Measurements from ENCODE around the gene MYF6.

The MYF6 gene

DNA sequence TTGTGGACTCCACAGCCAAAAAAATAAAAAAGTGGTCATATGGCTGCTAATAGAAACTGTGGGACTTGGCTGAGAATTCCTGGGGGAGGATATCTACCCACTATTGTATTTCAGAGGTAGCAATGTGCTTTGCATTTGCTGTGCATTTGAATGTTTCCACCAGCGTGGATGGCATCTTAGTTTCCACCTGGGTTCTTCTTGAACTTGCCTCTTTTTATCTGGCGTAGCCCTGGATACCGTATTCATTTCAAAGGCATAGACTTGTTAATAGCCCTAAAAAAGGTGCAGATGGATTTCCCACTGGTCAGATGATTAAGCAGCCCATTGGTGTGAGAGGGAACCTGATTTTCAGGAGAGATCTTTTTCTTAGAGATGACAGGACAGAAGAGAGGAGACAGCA lies 7.4 kb downstream of the MYF6 start:
- no peaks in the 10 kb centered on the region for H4K20me1 ChIP-seq (ENCODE audit: insufficient read depth, low read length)
- H3K27ac ChIP-seq (ENCODE audit: low read length), result no peak overlapping the region
- ATAC-seq (ENCODE audit: insufficient read depth, low read depth) (no peak), DNase-seq (no peak)
- H2AFZ ChIP-seq (ENCODE audit: low read depth, low read length), result no peak overlapping the region
- no peaks in the 10 kb centered on the region for H3K36me3 ChIP-seq (ENCODE audit: insufficient read depth, low read length)
- H3K4me1 ChIP-seq (ENCODE audit: insufficient read depth, low read length), result no peaks in the 10 kb centered on the region
- H3K4me3 ChIP-seq (ENCODE audit: low read depth in 1 of 2, low read length in 2 of 2), result no peak overlapping the region
- TF ChIP-seq, protein P1, sequence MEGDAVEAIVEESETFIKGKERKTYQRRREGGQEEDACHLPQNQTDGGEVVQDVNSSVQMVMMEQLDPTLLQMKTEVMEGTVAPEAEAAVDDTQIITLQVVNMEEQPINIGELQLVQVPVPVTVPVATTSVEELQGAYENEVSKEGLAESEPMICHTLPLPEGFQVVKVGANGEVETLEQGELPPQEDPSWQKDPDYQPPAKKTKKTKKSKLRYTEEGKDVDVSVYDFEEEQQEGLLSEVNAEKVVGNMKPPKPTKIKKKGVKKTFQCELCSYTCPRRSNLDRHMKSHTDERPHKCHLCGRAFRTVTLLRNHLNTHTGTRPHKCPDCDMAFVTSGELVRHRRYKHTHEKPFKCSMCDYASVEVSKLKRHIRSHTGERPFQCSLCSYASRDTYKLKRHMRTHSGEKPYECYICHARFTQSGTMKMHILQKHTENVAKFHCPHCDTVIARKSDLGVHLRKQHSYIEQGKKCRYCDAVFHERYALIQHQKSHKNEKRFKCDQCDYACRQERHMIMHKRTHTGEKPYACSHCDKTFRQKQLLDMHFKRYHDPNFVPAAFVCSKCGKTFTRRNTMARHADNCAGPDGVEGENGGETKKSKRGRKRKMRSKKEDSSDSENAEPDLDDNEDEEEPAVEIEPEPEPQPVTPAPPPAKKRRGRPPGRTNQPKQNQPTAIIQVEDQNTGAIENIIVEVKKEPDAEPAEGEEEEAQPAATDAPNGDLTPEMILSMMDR (IDR thresholded peaks at IDR 0.05; ENCODE audit: borderline replicate concordance, extremely low read depth, low read length, poor library complexity, severe bottlenecking), result no peak
- TF ChIP-seq EZH2 (IDR thresholded peaks at IDR 0.05; ENCODE audit: borderline replicate concordance, low read depth, low read length, severe bottlenecking), result no peak
- H3K27me3 ChIP-seq (ENCODE audit: insufficient read depth, low read length, poor library complexity), result no peaks in the 10 kb centered on the region
- no peak overlapping the region for H3K9ac ChIP-seq (ENCODE audit: low read depth, low read length)
- H3K9me3 ChIP-seq (ENCODE audit: insufficient read depth, low read length, severe bottlenecking), result no peaks in the 10 kb centered on the region
- no peak overlapping the region for H3K4me2 ChIP-seq (ENCODE audit: insufficient read depth, low read length)
- no peaks in the 10 kb centered on the region for H3K79me2 ChIP-seq (ENCODE audit: insufficient read depth, low read length)

DNA sequence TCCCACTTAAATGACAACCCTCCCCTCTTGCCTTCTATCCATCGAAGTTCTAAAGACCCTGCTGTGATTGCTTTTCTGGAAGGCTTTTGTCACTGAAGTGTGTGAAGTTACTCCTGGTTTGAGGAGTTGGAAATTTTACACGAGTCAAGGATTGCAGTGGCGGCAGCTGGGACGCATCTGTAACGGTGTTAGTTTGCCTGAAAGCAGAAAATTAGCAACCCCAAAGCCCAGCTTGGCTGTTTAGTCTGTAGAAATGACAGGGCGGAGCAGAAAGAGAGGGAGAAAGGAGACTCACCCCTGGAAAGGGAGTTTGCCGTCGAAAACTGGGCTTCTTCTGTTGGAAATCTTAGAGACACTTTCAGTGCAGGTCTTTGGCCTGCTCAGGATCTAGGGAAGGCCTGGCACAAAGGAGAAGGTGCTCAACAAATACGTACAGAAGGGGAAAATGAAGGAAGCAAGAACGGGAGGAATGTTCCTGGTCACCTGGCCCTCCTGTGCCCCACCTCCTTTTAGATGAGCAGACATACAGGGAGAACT lies 8.3 kb downstream of the MYF6 start:
- Histone ChIP-seq H3K36me3 (ENCODE audit: insufficient read depth, low read length) (no peaks in the 10 kb centered on the region), H3K27me3 (ENCODE audit: insufficient read depth, low read length, poor library complexity) (no peaks in the 10 kb centered on the region), H3K9ac (ENCODE audit: low read depth, low read length) (no peak overlapping the region), H2AFZ (ENCODE audit: low read depth, low read length) (no peak overlapping the region), H3K9me3 (ENCODE audit: insufficient read depth, low read length, severe bottlenecking) (no peaks in the 10 kb centered on the region), H3K27ac (ENCODE audit: low read length) (no peak overlapping the region), H3K4me1 (ENCODE audit: insufficient read depth, low read length) (no peaks in the 10 kb centered on the region), H4K20me1 (ENCODE audit: insufficient read depth, low read length) (no peaks in the 10 kb centered on the region), H3K4me2 (ENCODE audit: insufficient read depth, low read length) (no peak overlapping the region), H3K79me2 (ENCODE audit: insufficient read depth, low read length) (no peaks in the 10 kb centered on the region), H3K4me3 (ENCODE audit: low read depth in 1 of 2, low read length in 2 of 2) (no peak overlapping the region)
- TF ChIP-seq, protein P1 (IDR thresholded peaks at IDR 0.05; ENCODE audit: borderline replicate concordance, extremely low read depth, low read length, poor library complexity, severe bottlenecking), result no peak
- TF ChIP-seq EZH2 (IDR thresholded peaks at IDR 0.05; ENCODE audit: borderline replicate concordance, low read depth, low read length, severe bottlenecking), result no peak
- DNase-seq, result no peak
- ATAC-seq (ENCODE audit: insufficient read depth, low read depth), result no peak

DNA sequence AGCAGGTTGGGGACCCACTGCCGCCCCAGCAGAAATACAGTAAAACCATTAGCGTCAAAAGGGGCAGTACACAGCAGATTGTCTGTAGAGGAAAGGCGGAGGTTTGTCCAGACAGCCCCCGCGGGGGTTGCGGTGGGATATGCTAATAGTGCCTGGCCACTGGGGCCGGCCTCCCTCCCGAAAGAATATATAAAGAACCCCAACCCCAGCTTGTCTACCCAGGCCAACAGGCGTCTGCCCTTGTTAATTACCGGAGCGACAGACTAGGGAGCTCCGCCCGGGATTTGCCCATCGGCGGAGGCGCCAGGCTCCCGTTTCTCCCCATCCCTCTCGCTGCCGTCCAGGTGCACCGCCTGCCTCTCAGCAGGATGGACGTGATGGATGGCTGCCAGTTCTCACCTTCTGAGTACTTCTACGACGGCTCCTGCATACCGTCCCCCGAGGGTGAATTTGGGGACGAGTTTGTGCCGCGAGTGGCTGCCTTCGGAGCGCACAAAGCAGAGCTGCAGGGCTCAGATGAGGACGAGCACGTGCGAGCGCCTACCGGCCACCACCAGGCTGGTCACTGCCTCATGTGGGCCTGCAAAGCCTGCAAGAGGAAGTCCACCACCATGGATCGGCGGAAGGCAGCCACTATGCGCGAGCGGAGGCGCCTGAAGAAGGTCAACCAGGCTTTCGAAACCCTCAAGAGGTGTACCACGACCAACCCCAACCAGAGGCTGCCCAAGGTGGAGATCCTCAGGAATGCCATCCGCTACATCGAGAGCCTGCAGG lies 9.4 kb downstream of the MYF6 start, which contains the start of gene MYF5:
Gene MYF5, plus strand, starts transcription at position 217 of the 774 bp plus-strand sequence. Its CDS starts 152 bp downstream, at position 369.
- H3K4me2 ChIP-seq (ENCODE audit: insufficient read depth, low read length), result no peak within 1 kb of the TSS
- no peak within 1 kb of the TSS for H2AFZ ChIP-seq (ENCODE audit: low read depth, low read length)

More for the DNA sequence above, 9.4 kb downstream of the MYF6 start, which contains the start of gene MYF5:
- ATAC-seq (ENCODE audit: insufficient read depth, low read depth) (no peak), DNase-seq (no peak)
- TF ChIP-seq, protein P1 (IDR thresholded peaks at IDR 0.05; ENCODE audit: borderline replicate concordance, extremely low read depth, low read length, poor library complexity, severe bottlenecking), result no peak
- no peak for TF ChIP-seq EZH2 (IDR thresholded peaks at IDR 0.05; ENCODE audit: borderline replicate concordance, low read depth, low read length, severe bottlenecking)
- H3K79me2 ChIP-seq (ENCODE audit: insufficient read depth, low read length), result no peaks in the 10 kb centered on the region
- no peaks in the 10 kb centered on the region for H3K4me1 ChIP-seq (ENCODE audit: insufficient read depth, low read length)
- no peak within 1 kb of the TSS for H3K4me3 ChIP-seq (ENCODE audit: low read depth in 1 of 2, low read length in 2 of 2)
- H3K27me3 ChIP-seq (ENCODE audit: insufficient read depth, low read length, poor library complexity), result no peaks in the 10 kb centered on the region
- H3K36me3 ChIP-seq (ENCODE audit: insufficient read depth, low read length), result no peaks in the 10 kb centered on the region
- H3K9me3 ChIP-seq (ENCODE audit: insufficient read depth, low read length, severe bottlenecking), result no peaks in the 10 kb centered on the region
- H4K20me1 ChIP-seq (ENCODE audit: insufficient read depth, low read length), result no peaks in the 10 kb centered on the region
- no peak within 1 kb of the TSS for H3K9ac ChIP-seq (ENCODE audit: low read depth, low read length)
- H3K27ac ChIP-seq (ENCODE audit: low read length), result no peak within 1 kb of the TSS
